GM18867 (cell line): Measurements from ENCODE around the gene TSPAN14.
A peak's percentile ranks its signal among the peaks of the same experiment; 100 is the strongest.
"Not testable (repeated sequence)": the region's sequence is repeated elsewhere in the genome, so short reads cannot be mapped to it uniquely, and the experiment has no call there.

ENCODE experiments used
- ATAC-seq: cut with Tn5 transposase; IDR thresholded peaks from one replicate; pipeline ENCODE4 v1.9.1; 2021; ENCODE audit warnings: mild to moderate bottlenecking, moderate library complexity; ENCODE audit not compliant: unreplicated experiment

The TSPAN14 gene

DNA sequence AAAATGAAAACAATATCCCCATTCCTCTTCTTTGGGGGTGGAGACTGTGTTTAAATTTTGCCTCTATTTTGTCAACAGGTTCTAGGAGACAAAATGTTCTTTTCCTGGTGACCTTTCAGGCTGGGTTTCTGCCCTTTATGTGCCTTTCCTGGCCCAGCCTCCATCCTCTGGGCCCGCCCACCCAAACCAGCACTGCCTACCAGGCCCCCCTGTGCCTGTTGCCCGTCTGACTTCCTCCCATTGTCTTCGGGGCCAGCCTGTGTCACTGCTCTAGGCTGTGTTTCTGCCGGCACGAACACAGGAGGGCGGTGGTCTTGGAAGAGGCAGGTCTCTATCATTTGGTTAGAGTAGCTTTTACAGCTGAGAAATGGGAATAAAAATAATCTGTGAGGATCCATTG, 13.9 kb downstream of the TSPAN14 start:
- ATAC-seq, result no peak

DNA sequence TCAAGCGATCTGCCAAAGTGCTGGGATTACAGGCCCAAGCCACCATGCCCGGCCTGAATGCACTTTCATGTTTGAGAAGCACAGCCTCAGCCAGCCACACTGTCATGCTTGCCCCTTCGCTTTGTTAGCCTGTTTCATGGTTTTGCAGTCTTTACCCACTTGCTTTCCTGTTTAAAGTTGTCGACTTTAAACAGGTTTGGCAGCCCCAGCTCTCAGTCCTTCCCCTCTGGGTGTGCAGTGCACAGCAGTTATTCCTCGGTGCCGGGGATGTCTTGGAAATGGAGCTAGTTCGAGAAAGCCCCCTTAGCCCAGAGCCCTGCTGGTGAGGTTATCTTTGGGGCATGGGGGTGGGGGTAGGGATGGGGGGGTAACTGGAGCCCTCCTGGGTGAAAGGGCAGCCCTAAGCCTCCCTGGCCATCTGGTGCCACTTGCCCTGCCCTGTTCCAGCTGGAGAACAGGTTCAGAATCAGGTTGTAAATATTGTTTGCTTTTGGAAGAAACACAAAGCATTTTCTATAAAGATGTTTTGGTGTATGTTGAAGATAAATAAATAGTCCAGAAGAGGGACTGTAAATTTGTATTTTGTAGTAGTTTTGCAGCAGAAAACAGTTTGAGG, 14.8 kb downstream of the TSPAN14 start:
- no peak for ATAC-seq

DNA sequence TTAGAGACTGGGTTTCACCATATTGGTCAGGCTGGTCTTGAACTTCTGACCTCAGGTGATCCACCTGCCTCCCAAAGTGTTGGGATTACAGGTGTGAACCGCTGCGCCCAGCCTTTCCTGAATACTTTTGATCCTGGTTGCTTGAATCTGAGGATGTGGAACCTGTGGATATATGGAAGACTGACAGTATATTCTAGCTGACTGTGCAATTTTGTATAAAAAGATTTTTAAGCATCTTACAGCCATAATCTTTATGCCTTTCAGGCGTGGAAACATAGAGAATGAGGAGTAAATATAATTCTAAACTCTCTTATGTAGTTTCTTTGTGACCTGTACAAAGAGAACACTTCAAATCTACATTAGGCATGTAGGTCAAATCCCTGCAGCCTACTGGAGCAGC, 16.2 kb downstream of the TSPAN14 start:
- no peak for ATAC-seq

DNA sequence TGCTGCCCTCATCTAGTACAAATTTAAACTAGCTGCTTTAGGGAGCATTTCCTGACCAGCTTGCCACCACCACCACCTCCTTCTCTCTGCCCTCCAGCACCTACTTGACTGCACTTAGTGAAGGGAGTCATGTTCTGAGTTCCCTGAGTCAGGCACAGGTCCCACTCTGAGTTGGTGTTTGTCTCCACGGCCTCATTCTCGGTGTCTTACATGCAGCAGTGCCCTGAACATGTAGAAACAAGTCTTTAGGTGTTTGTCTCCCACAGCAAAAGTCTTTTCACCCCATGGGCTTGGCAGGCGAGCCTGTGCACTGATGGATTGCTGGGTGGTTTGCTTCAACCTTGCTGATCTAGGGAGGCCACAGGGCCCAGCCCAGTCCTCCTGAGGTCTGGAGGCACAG, 16.9 kb downstream of the TSPAN14 start:
- no peak for ATAC-seq

DNA sequence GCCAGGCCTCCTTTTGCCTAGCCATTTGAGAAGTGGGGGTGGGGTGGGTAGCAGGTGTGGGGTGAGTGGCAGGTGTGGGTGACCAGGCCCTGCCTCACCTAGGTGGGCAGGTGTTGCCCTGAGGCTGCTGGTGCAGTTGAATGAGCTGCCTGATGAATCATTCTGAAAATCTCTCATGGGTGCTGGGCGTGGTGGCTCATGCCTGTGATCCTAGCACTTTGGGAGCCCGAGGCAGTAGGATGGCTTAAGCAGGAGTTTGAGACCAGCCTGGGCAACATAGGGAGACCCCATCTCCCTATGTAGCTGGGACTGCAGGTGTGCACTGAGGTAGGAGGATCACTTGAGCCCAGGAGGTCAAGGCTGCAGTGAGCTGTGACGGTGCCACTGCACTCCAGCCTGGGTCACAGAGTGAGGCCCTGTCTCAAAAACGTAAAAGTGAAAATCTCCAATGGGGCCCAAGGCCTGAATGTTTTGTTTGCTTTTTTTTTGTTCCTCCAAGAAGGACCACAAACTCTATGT, 17.7 kb downstream of the TSPAN14 start:
- ATAC-seq, result peak; percentile 60

DNA sequence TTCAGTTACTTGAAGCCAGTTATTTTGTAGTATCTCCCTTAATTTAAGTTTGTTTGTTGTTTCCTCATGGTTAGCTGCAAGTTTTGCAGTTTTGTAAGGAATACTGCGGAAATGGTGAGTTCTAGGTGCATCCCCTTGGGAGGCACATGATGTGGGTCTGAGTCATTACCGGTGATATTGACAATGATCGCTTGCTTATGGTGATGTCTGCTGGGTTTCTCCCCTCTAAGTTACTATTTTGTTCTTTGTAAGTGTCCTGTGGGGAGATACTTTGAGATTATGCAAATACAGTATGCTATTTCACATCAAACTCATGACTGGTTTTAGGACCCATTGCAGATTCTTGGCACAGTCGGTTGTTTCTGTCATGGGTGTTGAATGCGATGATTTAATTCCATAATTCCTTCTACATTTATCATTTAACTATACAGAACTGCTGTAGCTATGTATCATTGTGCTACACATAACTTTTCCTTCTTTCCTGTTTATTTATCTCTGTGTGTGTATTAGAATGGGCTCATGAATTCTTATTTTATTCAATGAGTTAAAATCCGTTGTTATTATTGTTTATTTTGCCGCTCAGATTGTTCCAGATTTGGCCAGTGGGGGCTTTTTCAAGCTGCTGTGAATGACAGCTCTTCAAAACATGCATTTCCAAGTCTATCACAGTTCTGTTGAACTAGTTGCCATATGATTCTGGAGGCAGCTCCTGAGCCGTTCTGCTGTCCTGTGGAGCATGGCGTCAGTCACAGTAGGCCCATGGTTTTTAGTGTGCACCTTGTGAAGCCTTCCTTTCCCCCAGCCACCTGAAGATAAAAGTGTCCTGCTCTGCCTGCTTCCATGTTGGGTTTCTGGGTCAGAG, 18.4 kb downstream of the TSPAN14 start:
- ATAC-seq, result peak; percentile 89

DNA sequence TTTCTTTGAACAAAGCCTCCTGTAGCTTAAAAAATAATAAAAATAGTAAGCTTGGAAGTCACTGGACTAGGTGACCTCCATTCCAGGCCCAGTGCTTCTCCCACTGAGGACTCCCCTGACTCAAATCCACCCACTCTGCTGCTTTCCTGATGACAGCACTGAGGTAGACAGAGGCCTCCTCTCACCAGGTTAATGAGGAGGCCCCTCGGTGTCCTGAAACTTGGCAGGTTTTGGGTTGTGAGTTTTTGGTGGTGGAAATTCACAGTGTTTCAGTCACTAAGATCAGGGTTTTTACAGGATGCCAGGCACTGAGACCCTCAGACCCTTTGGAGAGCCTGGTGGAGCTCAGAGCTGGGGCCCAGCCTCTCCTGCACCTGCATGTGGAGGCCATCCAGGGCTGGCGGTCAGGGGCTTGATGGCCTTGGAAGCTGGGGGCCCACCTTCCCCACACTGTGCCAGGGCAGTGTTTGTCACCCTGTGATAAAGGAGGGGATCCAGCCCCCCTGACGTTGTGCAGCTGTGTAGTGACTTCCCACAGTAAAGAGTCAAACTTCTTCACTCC, 19.1 kb downstream of the TSPAN14 start:
- ATAC-seq, result no peak

DNA sequence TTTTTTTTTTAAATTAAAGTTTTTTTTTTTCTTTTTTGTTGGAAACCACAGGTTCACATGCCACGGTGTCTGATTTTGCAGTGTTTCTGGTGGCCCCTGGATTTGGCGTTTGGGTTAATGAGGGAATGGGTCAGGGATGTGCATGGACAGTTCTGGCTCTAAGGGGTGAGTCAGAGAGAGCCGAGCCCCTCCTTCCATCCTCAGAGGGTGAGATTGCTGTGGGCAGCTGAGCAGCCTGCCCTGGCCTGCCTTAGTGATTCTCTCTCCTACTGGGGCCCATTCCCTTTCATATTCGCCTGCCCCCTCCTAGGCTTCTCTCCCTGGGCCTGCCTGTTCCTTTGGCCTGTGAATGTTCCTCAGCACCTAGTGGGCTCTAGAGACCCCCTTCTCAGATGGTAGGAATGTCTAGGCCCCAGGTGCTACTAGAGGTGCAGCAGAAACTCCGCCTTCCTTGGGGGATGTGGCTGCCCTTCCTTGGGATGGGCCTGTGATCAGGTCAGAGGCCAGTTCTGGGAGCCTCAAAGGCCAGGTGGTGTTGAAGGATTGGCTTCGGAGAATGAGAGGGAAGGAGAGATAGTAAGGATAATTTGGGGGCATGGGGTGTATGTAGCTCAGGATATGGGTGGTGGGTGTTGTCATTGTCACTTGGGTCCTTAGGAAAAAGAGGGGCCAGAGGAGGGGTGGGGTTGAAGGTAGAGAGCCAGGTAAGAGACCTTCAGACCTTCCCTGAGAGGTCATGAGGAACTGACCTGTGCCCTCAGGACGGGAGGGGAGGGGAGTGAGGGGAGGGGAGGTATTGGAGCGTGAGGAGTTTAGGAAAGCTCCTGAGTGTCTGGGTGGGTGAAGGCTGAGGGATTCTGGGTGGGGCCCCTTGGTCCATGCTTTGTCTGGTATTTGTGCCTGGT, 19.8 kb downstream of the TSPAN14 start:
- no peak for ATAC-seq

DNA sequence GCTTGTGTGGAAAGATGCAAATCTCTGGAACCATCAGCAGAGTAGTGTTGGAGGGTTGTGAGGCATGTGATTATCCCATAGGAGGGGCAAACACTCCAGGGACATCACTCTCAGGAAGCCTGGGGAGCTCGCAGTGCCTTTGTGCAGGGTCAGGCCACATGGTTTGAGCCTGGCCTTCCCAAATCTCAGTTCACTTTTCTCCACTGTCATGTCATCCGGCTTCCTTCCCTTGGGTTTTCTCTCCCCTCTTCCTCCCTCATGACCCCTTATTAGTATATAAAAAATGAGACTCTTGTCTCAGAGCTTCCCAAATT, 20.4 kb downstream of the TSPAN14 start:
- no peak for ATAC-seq

DNA sequence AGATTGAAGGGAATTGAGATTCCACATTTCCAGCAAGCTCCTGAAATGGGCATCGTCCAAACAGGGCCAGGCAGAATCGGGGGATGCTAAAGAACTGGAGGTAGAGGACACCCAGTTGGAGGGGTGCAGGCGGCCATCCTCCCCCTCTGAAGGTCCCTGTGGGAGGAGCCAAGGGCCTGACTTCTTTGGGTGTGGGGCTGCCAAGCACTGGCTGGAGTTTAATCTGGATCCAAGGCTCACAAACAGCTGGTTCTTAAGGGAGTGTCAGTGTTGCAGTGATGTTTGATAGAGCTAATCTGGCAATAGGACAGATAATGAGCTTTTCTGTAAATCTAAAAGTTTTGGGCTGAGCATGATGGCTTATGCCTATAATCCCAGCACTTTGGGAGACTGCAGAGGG, 20.8 kb downstream of the TSPAN14 start:
- ATAC-seq, result no peak

DNA sequence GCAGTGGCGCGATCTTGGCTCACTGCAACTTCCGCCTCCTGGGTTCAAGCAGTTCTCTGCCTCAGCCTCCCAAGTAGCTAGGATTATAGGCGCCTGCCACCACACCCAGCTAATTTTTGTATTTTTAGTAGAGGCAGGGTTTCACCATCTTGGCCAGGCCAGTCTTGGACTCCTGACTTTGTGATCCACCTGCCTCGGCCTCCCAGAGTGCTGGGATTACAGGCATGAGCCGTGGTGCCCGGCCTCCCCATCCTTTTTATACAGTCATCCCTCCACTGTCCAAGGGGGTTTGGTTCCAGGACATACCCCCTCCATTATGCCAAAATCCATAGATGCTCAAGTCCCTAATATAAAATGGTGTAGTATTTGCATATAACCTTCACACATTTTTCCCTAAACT, 21.5 kb downstream of the TSPAN14 start:
- ATAC-seq, result not testable (repeated sequence)

DNA sequence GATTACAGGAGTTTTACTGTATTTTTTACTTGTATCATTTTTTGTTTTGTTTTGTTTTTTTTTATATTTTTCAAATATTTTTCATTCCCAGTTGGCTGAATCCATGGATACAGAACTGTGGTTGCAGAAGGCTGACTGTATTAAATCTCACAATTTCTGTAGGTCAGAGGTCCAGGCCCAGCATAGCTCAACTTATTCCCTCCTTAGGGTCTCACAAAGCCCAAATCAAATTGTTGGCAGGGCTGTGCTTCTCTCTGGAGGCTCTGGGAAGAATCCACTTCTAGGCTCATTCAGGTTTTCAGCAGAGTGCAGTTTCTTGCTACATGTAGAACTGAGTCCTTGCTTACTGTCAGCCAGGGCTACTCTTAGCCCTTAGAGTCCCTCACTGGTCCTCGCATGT, 22.6 kb downstream of the TSPAN14 start:
- ATAC-seq, result no peak

DNA sequence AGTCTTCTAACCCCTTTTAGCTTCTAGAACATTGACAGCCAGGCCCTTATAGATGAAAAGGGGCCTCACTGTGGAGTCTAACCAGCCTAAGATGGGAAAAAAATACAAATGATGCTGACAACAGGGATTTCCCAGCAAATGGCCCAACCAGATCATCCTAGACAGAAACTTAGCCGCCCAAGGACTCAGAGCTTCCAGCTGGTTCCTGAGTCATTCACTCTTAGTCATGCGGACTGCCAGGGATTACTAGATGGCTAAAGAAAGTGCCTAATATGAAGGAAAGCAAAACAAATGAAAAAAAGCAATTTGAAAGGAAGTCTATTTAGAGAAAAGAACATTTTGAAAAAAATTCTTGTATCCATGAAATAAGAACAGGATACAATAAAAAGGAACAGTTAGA, 23.7 kb downstream of the TSPAN14 start:
- no peak for ATAC-seq

DNA sequence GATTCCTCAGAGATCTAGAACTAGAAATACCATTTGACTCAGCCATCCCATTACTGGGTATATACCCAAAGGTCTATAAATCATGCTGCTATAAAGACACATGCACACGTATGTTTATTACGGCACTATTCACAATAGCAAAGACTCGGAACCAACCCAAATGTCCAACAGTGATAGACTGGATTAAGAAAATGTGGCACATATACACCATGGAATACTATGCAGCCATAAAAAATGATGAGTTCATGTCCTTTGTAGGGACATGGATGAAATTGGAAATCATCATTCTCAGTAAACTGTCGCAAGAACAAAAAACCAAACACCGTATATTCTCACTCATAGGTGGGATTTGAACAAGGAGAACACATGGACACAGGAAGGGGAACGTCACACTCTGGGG, 26.3 kb downstream of the TSPAN14 start:
- not testable (repeated sequence) for ATAC-seq

DNA sequence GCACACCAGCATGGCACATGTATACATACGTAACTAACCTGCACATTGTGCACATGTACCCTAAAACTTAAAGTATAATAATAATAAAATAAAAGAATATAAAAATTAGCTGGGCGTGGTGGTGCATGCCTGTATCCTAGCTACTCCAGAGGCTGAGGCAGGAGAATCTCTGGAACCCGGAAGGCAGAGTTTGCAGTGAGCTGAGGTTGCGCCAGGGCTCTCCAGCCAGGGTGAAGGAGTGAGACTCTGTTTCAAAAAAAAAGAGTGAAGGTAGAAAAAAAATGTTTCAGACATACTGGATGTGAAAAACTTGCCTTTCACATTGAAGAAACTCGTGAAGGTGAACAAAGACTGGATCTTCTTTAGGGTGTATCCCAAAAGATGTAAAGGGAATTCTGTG, 26.7 kb downstream of the TSPAN14 start:
- ATAC-seq, result no peak

DNA sequence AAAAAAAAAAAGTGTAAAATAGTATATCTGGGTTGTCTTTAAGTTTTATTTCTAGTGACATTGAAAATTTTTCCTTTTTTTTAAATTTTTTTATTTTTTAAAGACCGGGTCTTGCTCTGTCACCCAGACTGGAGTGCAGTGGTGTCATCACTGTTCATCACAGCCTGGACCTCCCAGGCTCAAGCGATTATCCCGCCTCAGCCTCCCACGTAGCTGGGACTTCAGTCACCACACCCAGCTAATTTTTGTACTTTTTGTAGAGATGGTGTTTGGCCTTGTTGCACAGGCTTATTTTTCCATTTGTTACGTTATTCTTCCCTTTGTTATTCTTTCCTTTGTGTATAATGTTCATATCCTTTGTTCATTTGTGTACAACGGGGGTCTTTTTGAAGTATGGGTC, 30.1 kb downstream of the TSPAN14 start:
- ATAC-seq, result no peak

DNA sequence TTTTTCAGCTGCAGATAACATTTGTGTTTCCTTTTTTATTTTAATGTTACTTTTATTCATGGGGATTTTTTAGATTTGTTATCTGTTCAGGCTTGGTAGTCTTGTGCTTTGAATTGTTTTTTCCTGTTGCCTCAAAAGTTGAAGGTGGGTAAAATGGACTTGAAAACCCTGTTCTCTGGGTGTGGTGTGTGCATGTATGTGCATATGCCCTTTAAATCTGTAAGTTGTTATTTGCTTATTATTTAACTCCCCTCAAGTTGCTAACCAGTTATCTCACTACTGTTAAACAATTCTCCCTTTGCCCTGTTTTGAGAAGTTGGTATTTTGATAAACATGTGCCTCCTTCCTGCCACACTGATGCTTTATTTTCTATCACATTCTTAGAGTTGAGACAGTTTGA, 30.6 kb downstream of the TSPAN14 start:
- ATAC-seq, result no peak

DNA sequence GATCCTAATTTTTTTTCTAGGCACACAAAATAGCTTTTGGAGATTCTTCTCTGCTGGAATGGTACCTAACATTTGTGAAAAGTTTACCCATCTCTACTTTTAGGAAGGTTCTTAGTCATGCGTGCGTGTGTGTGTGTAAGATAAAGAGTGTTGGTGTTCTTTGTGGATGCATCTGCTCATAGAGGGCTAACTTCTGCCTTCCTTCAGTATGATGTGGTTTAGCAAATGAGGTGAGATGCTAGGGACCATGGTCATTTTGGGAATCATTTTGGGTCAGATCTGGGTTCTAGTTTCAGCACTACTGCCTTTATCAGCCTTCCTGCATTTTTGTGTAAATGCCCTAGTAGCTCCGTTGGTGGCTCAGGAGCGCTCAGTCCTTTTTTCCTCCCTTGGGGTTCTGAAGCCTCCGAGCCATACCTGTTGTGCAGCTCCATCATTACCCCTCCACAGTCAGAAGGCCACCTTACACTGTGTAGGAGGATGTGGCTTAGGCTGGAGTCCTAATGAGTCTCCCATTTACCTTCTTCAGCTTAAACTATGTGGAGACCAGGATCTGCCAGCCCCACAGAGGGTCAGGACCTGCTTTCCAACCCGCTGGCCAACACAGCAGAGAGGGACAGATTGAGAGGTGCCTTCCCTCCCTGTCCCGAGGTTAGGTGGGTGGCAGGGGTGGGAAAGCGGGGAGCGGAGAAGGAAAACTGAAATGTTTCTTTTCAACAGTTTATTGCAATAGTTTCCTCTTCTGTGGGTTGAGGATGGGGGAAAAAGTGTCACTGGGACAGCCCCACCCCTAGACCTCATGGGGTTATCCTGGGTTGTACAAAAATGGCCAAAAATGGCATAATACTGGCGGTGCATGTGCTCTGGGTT, 31.2 kb downstream of the TSPAN14 start:
- ATAC-seq, result no peak

DNA sequence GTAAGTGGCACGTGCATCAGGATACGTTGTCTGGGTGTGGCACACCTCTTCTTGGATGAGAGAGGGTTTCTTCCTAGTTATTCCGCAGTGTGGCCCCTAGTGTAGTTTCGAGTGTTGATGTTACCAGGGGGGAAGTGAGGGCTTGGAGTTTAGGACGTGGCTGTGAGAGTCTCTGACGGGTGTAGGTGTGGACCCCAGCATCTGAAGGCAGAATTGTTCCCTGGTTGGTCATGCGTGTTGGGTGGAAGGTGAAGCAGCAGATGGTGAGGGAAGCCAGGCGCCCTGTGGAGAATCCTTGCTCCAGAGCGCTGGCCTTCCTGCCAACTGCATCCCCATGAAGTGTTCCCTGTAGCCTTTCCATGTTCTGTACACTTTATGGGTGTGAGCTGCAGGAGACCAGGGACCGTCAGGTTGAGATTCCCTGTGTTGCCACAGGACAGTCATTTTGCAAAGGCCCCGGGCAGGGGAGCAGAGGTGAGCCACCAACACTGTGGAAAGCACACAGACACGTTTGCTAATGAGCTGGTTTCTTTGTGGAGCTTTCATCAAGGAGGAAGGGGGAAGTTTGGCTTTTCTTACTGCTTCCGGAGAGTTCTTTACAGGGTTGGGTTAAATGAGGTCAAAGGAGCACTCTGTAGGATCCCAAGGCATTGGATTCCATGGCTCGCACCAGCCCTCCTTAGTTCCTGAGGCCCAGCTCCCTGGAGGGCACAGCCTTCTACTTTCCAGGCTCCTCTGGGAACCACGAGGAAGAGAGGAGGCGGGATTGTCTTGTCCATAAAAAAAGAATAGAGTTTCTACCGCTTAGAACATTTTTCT, 32.0 kb downstream of the TSPAN14 start:
- ATAC-seq, result no peak
